ENCODE measurements around the gene PABPN1.

The PABPN1 gene

GRCh38 chr14:23327947-23328744 lies 6.9 kb downstream of the PABPN1 start:
- peak; percentile 67 for DNase-seq (ENCODE audit: low read depth)
- in situ Hi-C loops (cut with HindIII; ENCODE audit: low sequenced_read_pairs): loop anchor here (5.0 kb wide), 1 partner anchor 39 kb away; the partner anchor contains the start of gene EFS
- TF ChIP-seq CTCF (IDR thresholded peaks at IDR 0.05; ENCODE audit: low read depth, low read length, missing control alignments): peak; percentile 78

GRCh38 chr14:23335623-23336022 lies 14.4 kb downstream of the PABPN1 start:
- no peak for DNase-seq (ENCODE audit: low read depth)
- no peak overlapping the region for H3K4me3 ChIP-seq (ENCODE audit: low read depth, low read length)
- in situ Hi-C loops (cut with HindIII; ENCODE audit: low sequenced_read_pairs): no loop called here
- TF ChIP-seq CTCF (IDR thresholded peaks at IDR 0.05; ENCODE audit: low read depth, low read length, missing control alignments): no peak

More at GRCh38 chr14:23327947-23328744, 6.9 kb downstream of the PABPN1 start:
- H3K4me3 ChIP-seq (ENCODE audit: low read depth, low read length): no peak overlapping the region

GRCh38 chr14:23339506-23340268 lies 18.4 kb downstream of the PABPN1 start:
- no peak for TF ChIP-seq CTCF (IDR thresholded peaks at IDR 0.05; ENCODE audit: low read depth, low read length, missing control alignments)
- in situ Hi-C loops (cut with HindIII; ENCODE audit: low sequenced_read_pairs): no loop called here
- H3K4me3 ChIP-seq (ENCODE audit: low read depth, low read length): no peak overlapping the region
- DNase-seq (ENCODE audit: low read depth): no peak

DNA sequence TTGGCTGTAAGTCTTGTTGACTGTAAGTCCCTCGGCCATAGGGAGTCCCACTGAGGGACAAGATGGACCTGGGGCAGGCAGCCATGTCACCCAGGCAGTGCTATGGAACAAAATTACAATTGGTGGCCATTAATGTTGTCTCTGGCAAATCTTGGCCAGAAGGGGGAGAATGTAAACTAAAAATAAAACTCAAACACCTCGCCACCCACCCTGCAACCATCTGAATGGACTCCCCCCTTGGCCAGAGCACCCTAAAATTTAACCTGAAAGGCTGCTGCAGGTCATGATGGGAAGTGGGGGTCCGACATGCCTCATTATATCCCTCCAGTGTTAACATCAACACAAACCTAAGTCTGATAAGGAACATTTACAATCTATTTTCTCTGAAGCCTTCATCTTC lies 23.2 kb downstream of the PABPN1 start:
- DNase-seq (ENCODE audit: low read depth): no peak
- H3K4me3 ChIP-seq (ENCODE audit: low read depth, low read length): no peak overlapping the region
- TF ChIP-seq CTCF (IDR thresholded peaks at IDR 0.05; ENCODE audit: low read depth, low read length, missing control alignments): no peak
- in situ Hi-C loops (cut with HindIII; ENCODE audit: low sequenced_read_pairs): no loop called here

- in situ Hi-C loops (cut with HindIII; ENCODE audit: low sequenced_read_pairs): no loop called here
- H3K4me3 ChIP-seq (ENCODE audit: low read depth, low read length): no peak overlapping the region
- TF ChIP-seq CTCF (IDR thresholded peaks at IDR 0.05; ENCODE audit: low read depth, low read length, missing control alignments): peak; percentile 10
- DNase-seq (ENCODE audit: low read depth): no peak
Measured at GRCh38 chr14:23345987-23346692, 24.9 kb downstream of the PABPN1 start.

DNA sequence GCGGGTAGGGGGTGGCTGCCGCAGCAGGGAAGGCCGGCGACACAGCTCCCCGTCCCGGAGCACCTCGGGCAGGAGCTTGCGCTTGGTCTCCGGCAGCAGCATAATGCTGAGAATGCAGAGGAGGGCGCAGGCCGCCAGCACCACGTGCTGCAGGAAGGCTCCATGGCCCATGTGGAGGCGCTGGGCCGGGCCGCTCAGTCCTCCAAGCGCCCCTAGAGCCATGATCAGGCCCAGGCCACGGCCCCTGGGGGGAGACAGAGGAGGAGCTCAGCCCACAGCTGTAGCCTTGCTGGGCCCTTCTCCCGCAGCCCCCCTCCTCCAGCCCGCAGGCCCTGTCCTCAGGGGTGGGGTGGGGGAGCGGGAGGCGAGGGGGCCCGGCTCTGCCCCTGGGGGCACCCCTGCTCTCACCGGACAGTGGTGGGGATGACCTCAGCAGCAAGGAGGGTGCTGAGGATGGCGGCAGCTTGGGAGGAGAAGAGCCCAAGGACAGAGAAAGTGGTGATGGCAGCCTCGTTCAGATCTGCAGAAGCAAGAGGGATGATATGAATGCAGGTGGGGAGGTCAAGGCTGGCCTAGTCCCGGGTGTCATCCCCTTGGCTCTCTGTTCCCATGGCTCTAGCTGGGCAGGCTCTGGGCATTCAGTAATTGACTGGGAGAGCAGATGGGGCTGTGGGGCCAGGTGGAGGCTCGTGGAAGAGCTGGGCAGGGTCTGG lies 25.6 kb downstream of the PABPN1 start:
- DNase-seq (ENCODE audit: low read depth): no peak
- H3K4me3 ChIP-seq (ENCODE audit: low read depth, low read length): no peak overlapping the region
- TF ChIP-seq CTCF (IDR thresholded peaks at IDR 0.05; ENCODE audit: low read depth, low read length, missing control alignments): no peak
- in situ Hi-C loops (cut with HindIII; ENCODE audit: low sequenced_read_pairs): no loop called here

Data from astrocyte of the cerebellum (primary cell).